HG03575 (cell line): ENCODE results near the gene HOXA3.

Source experiments
- ATAC-seq: cut with Tn5 transposase; IDR thresholded peaks from one replicate; pipeline ENCODE4 v1.9.1; 2021; ENCODE audit not compliant: unreplicated experiment, insufficient number of reproducible peaks, low FRiP score; ENCODE audit errors: extremely low read depth

HOXA3 gene

GRCh38 chr7:27082171-27082570 is 70.2 kb downstream of the HOXA3 start:
- ATAC-seq, result no peak

GRCh38 chr7:27080844-27081436 is 71.4 kb downstream of the HOXA3 start:
- no peak for ATAC-seq

- no peak for ATAC-seq
Measured at GRCh38 chr7:27079234-27079975, 73.0 kb downstream of the HOXA3 start.

GRCh38 chr7:27078616-27079233 is 73.7 kb downstream of the HOXA3 start:
- ATAC-seq, result no peak

- no peak for ATAC-seq
Measured at GRCh38 chr7:27073076-27073475, 79.3 kb downstream of the HOXA3 start.

GRCh38 chr7:27071622-27072390 is 80.6 kb downstream of the HOXA3 start:
- ATAC-seq, result no peak

- no peak for ATAC-seq
Measured at GRCh38 chr7:27068259-27068658, 84.1 kb downstream of the HOXA3 start.

GRCh38 chr7:27066148-27066547 is 86.2 kb downstream of the HOXA3 start:
- ATAC-seq, result no peak

GRCh38 chr7:27065709-27066108 is 86.7 kb downstream of the HOXA3 start:
- ATAC-seq, result no peak

GRCh38 chr7:27064661-27065060 is 87.7 kb downstream of the HOXA3 start:
- ATAC-seq, result no peak

- no peak for ATAC-seq
Measured at GRCh38 chr7:27064159-27064558, 88.2 kb downstream of the HOXA3 start.

- ATAC-seq, result no peak
Measured at GRCh38 chr7:27062946-27063345, 89.4 kb downstream of the HOXA3 start.
